Thoracic aorta (tissue), 2 donors: ENCODE data around the gene CERS1. TPM values are rescaled to one million over a fixed set of nuclear protein-coding genes. Genes with fewer than 3 reads are reported as not detected.

ENCODE experiments used
- ATAC-seq: fragments of 150-250 bp; one replicate; pipeline ENCODE4 v1.8.0; 2017; ENCODE audit warnings: low read depth; ENCODE audit not compliant: insufficient number of reproducible peaks, low FRiP score
- DNase-seq: peaks from one replicate; pipeline ENCODE4 v3.0.0-alpha.2; 2020; ENCODE audit warnings: low spot score
- H3K27ac ChIP-seq, 2 donors: fragments of 200-600 bp; sonication (generic); 1 replicate in 1 of 2; 2 replicates in 1 of 2; pipeline ENCODE4 v1.5.1; 2016; ENCODE audit warnings: mild to moderate bottlenecking in 2 of 2, moderate library complexity in 2 of 2
- H3K27me3 ChIP-seq: fragments of 200-600 bp; sonication (generic); replicated peaks from 2 replicates; pipeline ENCODE4 v1.6.0; 2016; ENCODE audit warnings: mild to moderate bottlenecking; ENCODE audit not compliant: insufficient read depth
- H3K36me3 ChIP-seq: fragments of 200-600 bp; sonication (generic); one replicate; pipeline ENCODE4 v1.5.1; 2016
- H3K4me1 ChIP-seq, 2 donors: fragments of 200-600 bp; sonication (generic); 1 replicate in 1 of 2; 2 replicates in 1 of 2; pipeline versions ENCODE4 v1.5.1 to v1.6.0; 2016; ENCODE audit warnings: low read depth in 2 of 2, mild to moderate bottlenecking in 1 of 2; ENCODE audit not compliant: control insufficient read depth in 1 of 2
- H3K4me3 ChIP-seq: fragments of 200-600 bp; sonication (generic); 2 replicates; pipeline ENCODE4 v1.5.1; 2016; ENCODE audit warnings: mild to moderate bottlenecking
- H3K9me3 ChIP-seq: fragments of 200-600 bp; sonication (generic); 2 replicates; pipeline ENCODE4 v1.5.1; 2016
- total RNA-seq, 2 donors: library from RNA; depleted of rRNA; stranded (reverse); fragments of >200 nt; gene quantifications; one replicate each; pipeline versions ENCODE4 v1.1.0 to v1.2.3, GENCODE V29; 2016
- TF ChIP-seq, protein P1 (sequence below): fragments of 200-600 bp; sonication (generic); IDR thresholded peaks from one replicate; pipeline ENCODE4 v1.5.1; 2019; ENCODE audit warnings: antibody characterized with exemption

CERS1 gene
- total RNA-seq, 2 donors from 2014 or later = 1.1 to 1.7 TPM

DNA sequence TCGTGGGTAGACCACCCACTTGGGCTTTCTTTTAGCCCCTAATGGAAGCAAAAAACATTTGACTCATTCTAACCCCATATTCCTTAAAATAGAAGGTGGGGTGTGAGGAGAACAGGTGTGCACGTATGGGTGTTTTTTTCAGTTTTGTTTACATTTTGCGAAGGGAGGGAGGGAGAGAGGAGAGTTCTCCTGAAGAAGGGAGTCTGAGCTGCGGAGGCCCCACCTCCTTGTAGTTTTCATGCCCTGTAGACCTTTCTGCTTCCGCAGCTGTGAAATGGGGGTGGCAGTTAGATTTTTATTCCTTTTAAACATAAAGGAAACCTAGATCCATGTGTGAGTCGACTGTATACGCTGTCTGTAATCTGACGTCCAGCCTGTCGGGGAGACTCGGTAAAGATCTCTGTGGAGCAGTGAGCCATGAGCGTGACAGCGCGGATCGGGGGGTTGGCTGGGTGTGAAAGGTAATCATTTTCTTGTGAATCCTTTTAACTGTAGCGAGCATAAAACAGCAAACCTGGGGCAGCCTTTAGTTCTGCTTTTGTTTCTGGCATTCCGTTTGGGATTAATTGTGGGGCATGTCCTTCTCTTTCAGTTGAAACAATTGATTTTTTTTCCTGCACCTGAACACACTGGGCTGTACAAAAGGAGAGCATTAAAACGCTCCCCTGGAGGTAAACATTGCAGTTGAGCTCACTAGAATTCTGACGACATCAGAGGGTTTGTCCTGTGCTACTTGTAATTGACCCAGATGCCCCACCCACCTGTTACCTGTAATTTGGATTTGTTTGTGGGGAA lies 61.9 kb downstream of the CERS1 start:
- no peak overlapping the region for H3K27ac ChIP-seq
- peaks cover 20 to 44% of the 10 kb centered on the region in 2 donors for H3K4me1 ChIP-seq

DNA sequence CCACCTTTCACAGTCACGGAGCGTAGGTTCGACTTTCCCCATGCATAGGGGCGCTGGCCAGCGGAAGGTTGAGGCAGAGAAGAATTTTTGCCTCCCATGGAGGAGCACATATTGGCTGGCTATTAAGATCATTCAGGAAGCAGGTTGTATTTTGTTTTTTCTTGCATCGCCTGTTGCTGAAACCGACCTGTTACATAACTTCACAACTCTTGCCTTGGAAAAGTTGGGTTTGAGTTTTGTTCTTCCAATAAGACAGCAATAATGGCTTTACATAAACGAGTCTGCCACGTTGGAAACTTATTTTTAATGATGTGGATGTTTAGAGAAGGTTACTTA lies 62.8 kb downstream of the CERS1 start:
- no peak for ATAC-seq
- DNase-seq = no peak
- H3K27ac ChIP-seq = no peak overlapping the region
- no peaks in the 10 kb centered on the region for H3K36me3 ChIP-seq
- TF ChIP-seq, protein P1, sequence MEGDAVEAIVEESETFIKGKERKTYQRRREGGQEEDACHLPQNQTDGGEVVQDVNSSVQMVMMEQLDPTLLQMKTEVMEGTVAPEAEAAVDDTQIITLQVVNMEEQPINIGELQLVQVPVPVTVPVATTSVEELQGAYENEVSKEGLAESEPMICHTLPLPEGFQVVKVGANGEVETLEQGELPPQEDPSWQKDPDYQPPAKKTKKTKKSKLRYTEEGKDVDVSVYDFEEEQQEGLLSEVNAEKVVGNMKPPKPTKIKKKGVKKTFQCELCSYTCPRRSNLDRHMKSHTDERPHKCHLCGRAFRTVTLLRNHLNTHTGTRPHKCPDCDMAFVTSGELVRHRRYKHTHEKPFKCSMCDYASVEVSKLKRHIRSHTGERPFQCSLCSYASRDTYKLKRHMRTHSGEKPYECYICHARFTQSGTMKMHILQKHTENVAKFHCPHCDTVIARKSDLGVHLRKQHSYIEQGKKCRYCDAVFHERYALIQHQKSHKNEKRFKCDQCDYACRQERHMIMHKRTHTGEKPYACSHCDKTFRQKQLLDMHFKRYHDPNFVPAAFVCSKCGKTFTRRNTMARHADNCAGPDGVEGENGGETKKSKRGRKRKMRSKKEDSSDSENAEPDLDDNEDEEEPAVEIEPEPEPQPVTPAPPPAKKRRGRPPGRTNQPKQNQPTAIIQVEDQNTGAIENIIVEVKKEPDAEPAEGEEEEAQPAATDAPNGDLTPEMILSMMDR = no peak
- H3K4me1 ChIP-seq = peaks cover 18 to 36% of the 10 kb centered on the region in 2 donors
- peak overlapping the region; percentile 92 for H3K4me3 ChIP-seq
- H3K27me3 ChIP-seq = no peaks in the 10 kb centered on the region
- H3K9me3 ChIP-seq = no peaks in the 10 kb centered on the region

More for the DNA sequence above, 61.9 kb downstream of the CERS1 start:
- TF ChIP-seq, protein P1 = no peak
- DNase-seq (no peak), ATAC-seq (no peak)
- H3K4me3 ChIP-seq = peak overlapping the region; percentile 92
- no peaks in the 10 kb centered on the region for H3K9me3 ChIP-seq
- H3K27me3 ChIP-seq = no peaks in the 10 kb centered on the region
- H3K36me3 ChIP-seq = no peaks in the 10 kb centered on the region

DNA sequence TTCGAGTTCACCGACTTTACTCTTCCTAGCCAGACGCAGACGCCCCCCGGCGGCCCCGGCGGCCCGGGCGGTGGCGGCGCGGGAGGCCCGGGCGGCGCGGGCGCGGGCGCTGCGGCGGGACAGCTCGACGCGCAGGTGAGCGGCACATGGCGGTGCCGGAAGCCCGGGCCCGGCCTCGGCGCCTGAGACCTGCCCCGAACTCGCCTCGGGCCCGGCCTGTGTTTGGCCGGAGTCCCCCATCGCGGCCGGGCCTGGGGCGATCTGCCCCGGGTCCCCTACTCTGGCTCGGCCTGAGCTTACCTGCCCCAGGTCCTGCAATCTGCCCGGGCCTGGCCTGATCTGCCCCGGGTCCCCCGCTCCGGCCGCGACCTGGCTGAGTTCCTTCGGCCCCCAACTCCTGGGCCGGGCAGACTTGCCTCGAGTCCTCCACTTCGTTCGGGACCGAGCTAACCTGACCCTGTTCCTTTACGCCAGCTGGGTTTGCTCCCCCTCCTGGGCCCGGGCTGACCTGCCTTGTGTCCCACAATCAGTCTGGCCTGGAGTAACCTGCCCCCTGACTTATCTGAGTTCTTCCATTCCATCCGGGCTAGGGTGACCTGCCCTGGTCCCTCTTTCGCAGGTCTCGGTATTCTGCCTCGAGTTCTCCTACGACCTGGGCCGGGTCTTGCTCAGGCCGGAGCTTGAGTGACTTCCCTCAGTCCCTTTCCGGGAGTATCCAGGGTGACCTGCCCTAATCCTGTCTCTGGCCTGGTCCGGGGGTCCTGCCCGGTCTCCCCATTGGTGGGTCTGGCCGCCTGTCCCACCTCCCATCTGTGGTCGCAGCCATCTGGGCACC lies 63.4 kb downstream of the CERS1 start:
- Histone ChIP-seq H3K36me3 (no peaks in the 10 kb centered on the region), H3K4me1 (peaks cover 16 to 35% of the 10 kb centered on the region in 2 donors), H3K27me3 (no peaks in the 10 kb centered on the region), H3K27ac (peak overlapping the region; percentile 65 to 74), H3K9me3 (no peaks in the 10 kb centered on the region), H3K4me3 (peak overlapping the region; percentile 92)
- DNase-seq (no peak), ATAC-seq (no peak)
- TF ChIP-seq, protein P1 = no peak

DNA sequence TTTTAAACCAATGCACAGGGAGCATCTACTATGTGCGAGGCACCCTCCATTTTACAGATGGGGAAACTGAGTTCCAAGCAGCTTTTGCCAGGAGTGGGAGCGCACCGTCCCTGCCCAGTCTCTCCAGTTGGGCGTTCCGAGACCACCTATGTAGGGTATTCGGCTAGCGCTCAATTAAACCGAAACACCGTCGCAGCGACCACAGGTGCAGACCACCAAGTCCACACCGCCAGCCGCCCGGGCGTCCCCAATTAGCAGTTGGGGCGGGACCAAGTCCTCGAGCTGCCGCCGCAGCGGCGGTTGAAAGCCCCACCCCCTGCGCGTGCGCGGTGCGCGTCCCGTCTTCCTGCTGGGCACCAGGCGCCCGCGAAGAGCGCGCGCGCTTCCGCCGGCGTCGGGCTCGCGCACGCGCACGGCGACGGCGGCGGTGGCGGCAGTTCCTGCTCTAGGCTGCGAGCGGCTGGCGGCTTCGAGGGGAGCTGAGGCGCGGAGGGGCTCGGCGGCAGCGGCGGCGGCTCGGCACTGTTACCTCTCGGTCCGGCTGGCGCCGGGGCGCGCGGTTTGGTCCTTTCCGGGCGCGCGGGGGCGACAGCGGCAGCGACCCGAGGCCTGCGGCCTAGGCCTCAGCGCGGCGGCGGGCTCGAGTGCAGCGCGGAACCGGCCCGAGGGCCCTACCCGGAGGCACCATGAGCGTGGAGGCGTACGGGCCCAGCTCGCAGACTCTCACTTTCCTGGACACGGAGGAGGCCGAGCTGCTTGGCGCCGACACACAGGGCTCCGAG lies 64.2 kb downstream of the CERS1 start, which contains the start of gene UPF1:
UPF1 (plus strand) TSS at position 436 of the 782 bp plus-strand sequence; CDS start at position 687, 251 bp downstream.
- Histone ChIP-seq H3K9me3 (peaks cover 6% of the 10 kb centered on the region), H3K27me3 (no peaks in the 10 kb centered on the region), H3K27ac (peak within 1 kb of the TSS; percentile 65 to 74), H3K4me3 (peak within 1 kb of the TSS; percentile 92), H3K36me3 (no peaks in the 10 kb centered on the region), H3K4me1 (peaks cover 16 to 35% of the 10 kb centered on the region in 2 donors)
- DNase-seq = peak; percentile 47
- peak; percentile 82 for ATAC-seq
- TF ChIP-seq, protein P1 = no peak
